CD4-positive, alpha-beta T cell treated with Interleukin-6 at 100 ng/mL for 8 hours (primary cell): Measurements from ENCODE around the gene KMT2C.
"Not testable (repeated sequence)": the region's sequence is repeated elsewhere in the genome, so short reads cannot be mapped to it uniquely, and the experiment has no call there.

Experiments used
- DNase-seq: peaks from one replicate; pipeline ENCODE4 v3.0.0-alpha.2; 2020; ENCODE audit warnings: mixed read lengths, low spot score

KMT2C gene

GRCh38 chr7:152435384-152436110 lies at the start of gene KMT2C:
Gene KMT2C (minus strand): TSS chr7:152436003. CDS start chr7:152435786, 217 bp downstream.
- peak; percentile 38 for DNase-seq

- DNase-seq, result no peak
These were observed 45.3 kb upstream of the KMT2C start for GRCh38 chr7:152481082-152481481.

- no peak for DNase-seq
These were observed 44.9 kb upstream of the KMT2C start for GRCh38 chr7:152480664-152481063.

GRCh38 chr7:152479595-152479994 lies 43.8 kb upstream of the KMT2C start:
- no peak for DNase-seq

GRCh38 chr7:152478140-152478539 lies 42.3 kb upstream of the KMT2C start:
- DNase-seq, result no peak

- DNase-seq, result no peak
These were observed 41.3 kb upstream of the KMT2C start for GRCh38 chr7:152477079-152477478.

GRCh38 chr7:152476551-152476950 lies 40.7 kb upstream of the KMT2C start:
- DNase-seq, result no peak

- not testable (repeated sequence) for DNase-seq
These were observed 35.3 kb upstream of the KMT2C start for GRCh38 chr7:152471023-152471620.

GRCh38 chr7:152470251-152471022 lies 34.6 kb upstream of the KMT2C start:
- not testable (repeated sequence) for DNase-seq

GRCh38 chr7:152469576-152469975 lies 33.8 kb upstream of the KMT2C start:
- DNase-seq, result not testable (repeated sequence)

- DNase-seq, result no peak
These were observed 31.4 kb upstream of the KMT2C start for GRCh38 chr7:152467225-152467624.

GRCh38 chr7:152465119-152465387 lies 29.2 kb upstream of the KMT2C start:
- no peak for DNase-seq

GRCh38 chr7:152464312-152465118 lies 28.7 kb upstream of the KMT2C start:
- peak; percentile 42 for DNase-seq

GRCh38 chr7:152463709-152464311 lies 28.0 kb upstream of the KMT2C start:
- peak; percentile 100 for DNase-seq

GRCh38 chr7:152462995-152463708 lies 27.3 kb upstream of the KMT2C start:
- no peak for DNase-seq

- no peak for DNase-seq
These were observed 24.0 kb upstream of the KMT2C start for GRCh38 chr7:152459724-152460251.

GRCh38 chr7:152451356-152451755 lies 15.6 kb upstream of the KMT2C start:
- no peak for DNase-seq

- not testable (repeated sequence) for DNase-seq
These were observed 9.7 kb upstream of the KMT2C start for GRCh38 chr7:152445386-152446008.

GRCh38 chr7:152443586-152443985 lies 7.8 kb upstream of the KMT2C start:
- no peak for DNase-seq

GRCh38 chr7:152442330-152442835 lies 6.6 kb upstream of the KMT2C start:
- no peak for DNase-seq
